HUES48 (cell line): ENCODE measurements around the gene GAL3ST2.
"Not testable (repeated sequence)": the region's sequence is repeated elsewhere in the genome, so short reads cannot be mapped to it uniquely, and the experiment has no call there.

Source experiments
- H3K27ac ChIP-seq: one replicate; pipeline ENCODE4 v1.7.0; 2013; ENCODE audit warnings: low read depth, low read length, inconsistent platforms
- H3K27me3 ChIP-seq: 2 replicates; pipeline ENCODE4 v1.6.1; 2013; ENCODE audit warnings: mild to moderate bottlenecking, low read length; ENCODE audit not compliant: control insufficient read depth, insufficient read depth
- H3K36me3 ChIP-seq: 2 replicates; pipeline ENCODE4 v1.6.1; 2013; ENCODE audit warnings: low read length; ENCODE audit not compliant: control insufficient read depth, insufficient read depth
- H3K4me1 ChIP-seq: 2 replicates; pipeline ENCODE4 v1.6.1; 2013; ENCODE audit warnings: mild to moderate bottlenecking, low read length; ENCODE audit not compliant: control insufficient read depth, insufficient read depth
- H3K4me3 ChIP-seq: 2 replicates; pipeline ENCODE4 v1.5.1; 2013; ENCODE audit warnings: mild to moderate bottlenecking, low read depth, low read length
- H3K9ac ChIP-seq: 2 replicates; pipeline ENCODE4 v1.6.1; 2013; ENCODE audit warnings: mild to moderate bottlenecking, low read depth, low read length, moderate library complexity
- H3K9me3 ChIP-seq: 2 replicates; pipeline ENCODE4 v1.6.1; 2013; ENCODE audit warnings: low read length; ENCODE audit not compliant: control insufficient read depth, insufficient read depth

The GAL3ST2 gene

GRCh38 chr2:241811952-241812729, 35.5 kb downstream of the GAL3ST2 start:
- H3K9me3 ChIP-seq, result no peaks in the 10 kb centered on the region
- no peak overlapping the region for H3K4me3 ChIP-seq
- H3K9ac ChIP-seq, result no peak overlapping the region
- no peaks in the 10 kb centered on the region for H3K27me3 ChIP-seq
- no peaks in the 10 kb centered on the region; the same call in 1 of the 2 replicates for H3K4me1 ChIP-seq
- no peak overlapping the region for H3K27ac ChIP-seq
- H3K36me3 ChIP-seq, result no peaks in the 10 kb centered on the region

- Histone ChIP-seq H3K9me3 (no peaks in the 10 kb centered on the region), H3K4me3 (no peak overlapping the region), H3K4me1 (no peaks in the 10 kb centered on the region; the same call in 1 of the 2 replicates), H3K27ac (no peak overlapping the region), H3K27me3 (no peaks in the 10 kb centered on the region), H3K9ac (no peak overlapping the region), H3K36me3 (no peaks in the 10 kb centered on the region)
Observed at GRCh38 chr2:241812730-241813643, 36.4 kb downstream of the GAL3ST2 start.

- H3K4me1 ChIP-seq, result no peaks in the 10 kb centered on the region; the same call in 1 of the 2 replicates
- no peaks in the 10 kb centered on the region for H3K9me3 ChIP-seq
- H3K9ac ChIP-seq, result no peak overlapping the region
- no peaks in the 10 kb centered on the region for H3K36me3 ChIP-seq
- H3K27me3 ChIP-seq, result no peaks in the 10 kb centered on the region
- no peak overlapping the region for H3K27ac ChIP-seq
- no peak overlapping the region for H3K4me3 ChIP-seq
Observed at GRCh38 chr2:241813644-241814392, 37.2 kb downstream of the GAL3ST2 start.

GRCh38 chr2:241814393-241814642, 37.7 kb downstream of the GAL3ST2 start:
- no peak overlapping the region for H3K9ac ChIP-seq
- H3K36me3 ChIP-seq, result no peaks in the 10 kb centered on the region
- H3K27ac ChIP-seq, result no peak overlapping the region
- no peak overlapping the region for H3K4me3 ChIP-seq
- H3K4me1 ChIP-seq, result no peaks in the 10 kb centered on the region; the same call in 1 of the 2 replicates
- no peaks in the 10 kb centered on the region for H3K27me3 ChIP-seq
- no peaks in the 10 kb centered on the region for H3K9me3 ChIP-seq

- Histone ChIP-seq H3K9me3 (no peaks in the 10 kb centered on the region), H3K4me3 (no peak overlapping the region), H3K36me3 (no peaks in the 10 kb centered on the region), H3K27ac (no peak overlapping the region), H3K9ac (no peak overlapping the region), H3K4me1 (no peaks in the 10 kb centered on the region; the same call in 1 of the 2 replicates), H3K27me3 (no peaks in the 10 kb centered on the region)
Observed at GRCh38 chr2:241814643-241815476, 38.2 kb downstream of the GAL3ST2 start.

GRCh38 chr2:241815477-241816430, 39.1 kb downstream of the GAL3ST2 start:
- Histone ChIP-seq H3K9me3 (no peaks in the 10 kb centered on the region), H3K27ac (no peak overlapping the region), H3K4me1 (no peaks in the 10 kb centered on the region; the same call in 1 of the 2 replicates), H3K9ac (no peak overlapping the region), H3K27me3 (no peaks in the 10 kb centered on the region), H3K4me3 (no peak overlapping the region), H3K36me3 (no peaks in the 10 kb centered on the region)

GRCh38 chr2:241816431-241817121, 40.0 kb downstream of the GAL3ST2 start:
- H3K36me3 ChIP-seq, result no peaks in the 10 kb centered on the region
- no peak overlapping the region for H3K4me3 ChIP-seq
- H3K4me1 ChIP-seq, result no peaks in the 10 kb centered on the region; the same call in 1 of the 2 replicates
- H3K9me3 ChIP-seq, result no peaks in the 10 kb centered on the region
- H3K27me3 ChIP-seq, result no peaks in the 10 kb centered on the region
- no peak overlapping the region for H3K27ac ChIP-seq
- H3K9ac ChIP-seq, result no peak overlapping the region

GRCh38 chr2:241817126-241817820, 40.7 kb downstream of the GAL3ST2 start:
- Histone ChIP-seq H3K4me3 (no peak overlapping the region), H3K4me1 (no peaks in the 10 kb centered on the region; the same call in 1 of the 2 replicates), H3K9me3 (no peaks in the 10 kb centered on the region), H3K27me3 (no peaks in the 10 kb centered on the region), H3K36me3 (no peaks in the 10 kb centered on the region), H3K9ac (no peak overlapping the region), H3K27ac (no peak overlapping the region)

- H3K4me1 ChIP-seq, H3K27me3 ChIP-seq, H3K9ac ChIP-seq, H3K36me3 ChIP-seq, H3K4me3 ChIP-seq, H3K9me3 ChIP-seq, H3K27ac ChIP-seq: not testable (repeated sequence)
Observed at GRCh38 chr2:241817821-241818215, 41.2 kb downstream of the GAL3ST2 start.
